PC-9 (cell line): ENCODE data around the gene SYNM. TPM values are rescaled to one million over a fixed set of nuclear protein-coding genes. Genes with fewer than 3 reads are reported as not detected.

Source experiments
- BruUV-seq: library from RNA; stranded (reverse); fragments of 400-500 nt; replicated peaks from 2 replicates; lab custom pipeline; 2021; lab: Mats Ljungman, UMichigan
- CTCF ChIA-PET: fragments of 300-600 bp; sonication (Branson Sonifier 250); formaldehyde crosslinking; loops from one replicate; lab custom pipeline; 2022; ENCODE audit warnings: antibody characterized with exemption; lab: Charles Lee
- POLR2A ChIA-PET: fragments of 300-600 bp; sonication (Branson Sonifier 250); formaldehyde crosslinking; loops from one replicate; lab custom pipeline; 2022; ENCODE audit warnings: antibody characterized with exemption; ENCODE audit not compliant: unreplicated experiment; lab: Charles Lee
- DNase-seq, 2 experiments: peaks; one replicate each; pipeline versions ENCODE4 v3.0.0 to v3.0.0-alpha.2; 2015 to 2022; ENCODE audit warnings: mixed read lengths in 1 of 2
- H2AFZ ChIP-seq: fragments of 200-600 bp; sonication (generic); 2 replicates; pipeline ENCODE4 v1.8.1; 2017; ENCODE audit warnings: antibody characterized with exemption
- H3F3A ChIP-seq: fragments of 200-600 bp; sonication (generic); 2 replicates; pipeline ENCODE4 v1.8.1; 2017; ENCODE audit warnings: antibody characterized with exemption, mild to moderate bottlenecking, low read depth; ENCODE audit not compliant: insufficient read depth
- H3K27ac ChIP-seq: fragments of 200-600 bp; sonication (generic); 2 replicates; pipeline ENCODE4 v1.6.1; 2016; ENCODE audit warnings: mixed run types
- H3K27me3 ChIP-seq: fragments of 200-600 bp; sonication (generic); 2 replicates; pipeline ENCODE4 v1.6.1; 2016; ENCODE audit warnings: low read depth, mixed run types; ENCODE audit not compliant: insufficient read depth
- H3K36me3 ChIP-seq: fragments of 200-600 bp; sonication (generic); 2 replicates; pipeline ENCODE4 v1.6.1; 2016; ENCODE audit warnings: low read depth, mixed run types
- H3K4me1 ChIP-seq: fragments of 200-600 bp; sonication (generic); replicated peaks from 2 replicates; pipeline ENCODE4 v1.6.1; 2016; ENCODE audit warnings: mixed run types; ENCODE audit not compliant: insufficient read depth
- H3K4me2 ChIP-seq: fragments of 200-600 bp; sonication (generic); 2 replicates; pipeline ENCODE4 v1.6.1; 2017; ENCODE audit warnings: mixed run types
- H3K4me3 ChIP-seq: fragments of 200-600 bp; sonication (generic); 2 replicates; pipeline ENCODE4 v1.6.1; 2016; ENCODE audit warnings: mixed run types
- H3K79me2 ChIP-seq: fragments of 200-600 bp; sonication (generic); 2 replicates; pipeline ENCODE4 v1.6.1; 2017; ENCODE audit warnings: low read depth, mixed run types
- H3K9me2 ChIP-seq: fragments of 200-600 bp; sonication (generic); 2 replicates; pipeline ENCODE4 v1.8.1; 2017; ENCODE audit warnings: mild to moderate bottlenecking; ENCODE audit not compliant: insufficient read depth
- H3K9me3 ChIP-seq: fragments of 200-600 bp; sonication (generic); 2 replicates; pipeline ENCODE4 v1.8.1; 2016; ENCODE audit warnings: low read depth; ENCODE audit not compliant: insufficient read depth
- H4K20me1 ChIP-seq: fragments of 200-600 bp; sonication (generic); 2 replicates; pipeline ENCODE4 v1.8.1; 2017; ENCODE audit not compliant: insufficient read depth
- CTCF ChIP-seq: fragments of 200-600 bp; sonication (generic); conservative IDR thresholded peaks from 2 replicates; pipeline ENCODE4 v1.6.1; 2017; ENCODE audit warnings: mixed run types, antibody characterized with exemption, mild to moderate bottlenecking, moderate library complexity
- EZH2 ChIP-seq: fragments of 200-600 bp; sonication (generic); IDR thresholded peaks from 2 replicates; pipeline ENCODE4 v1.8.0; 2017; ENCODE audit warnings: antibody characterized with exemption, low read depth
- intact Hi-C: fragments of 100-400 bp; cut with micrococcal nuclease; formaldehyde crosslinking; loops from one replicate; pipeline ENCODE4 v1.10.0; 2022; ENCODE audit not compliant: unreplicated experiment
- total RNA-seq: library from RNA; stranded (reverse); gene quantifications from 2 replicates; pipeline ENCODE4 v1.2.3, GENCODE V29; 2021

SYNM gene
- total RNA-seq, 1 experiment from 2014 or later: 2.4 TPM

- no peak for TF ChIP-seq CTCF
- no peak for TF ChIP-seq EZH2
- no peak overlapping the region for H3K4me2 ChIP-seq
- CTCF ChIA-PET: interaction anchor here (0.5 to 0.6 kb wide), 2 partner anchors 189 to 266 kb away, joined by 3 read pairs; no protein-coding TSS in a partner anchor
- H3F3A ChIP-seq: no peaks in the 10 kb centered on the region
- DNase-seq: no peak
- intact Hi-C loops: loop anchor here (5.0 kb wide), 2 partner anchors 150 to 615 kb away; no protein-coding TSS in a partner anchor
- no peak overlapping the region for H2AFZ ChIP-seq
- H3K36me3 ChIP-seq: no peaks in the 10 kb centered on the region
- POLR2A ChIA-PET: interaction anchor here (0.6 kb wide), 1 partner anchor 615 kb away, joined by 3 read pairs; no protein-coding TSS in a partner anchor
- H3K9me2 ChIP-seq: no peaks in the 10 kb centered on the region
- H3K4me1 ChIP-seq: no peaks in the 10 kb centered on the region; the same call in 1 of the 2 replicates
- no TSS peak for BruUV-seq
- no peaks in the 10 kb centered on the region for H3K79me2 ChIP-seq
- no peak overlapping the region for H3K4me3 ChIP-seq
- no peaks in the 10 kb centered on the region for H4K20me1 ChIP-seq
- H3K9me3 ChIP-seq: no peaks in the 10 kb centered on the region
- H3K27ac ChIP-seq: no peak overlapping the region
- H3K27me3 ChIP-seq: 0 out of 2 replicates have a peak, but pooled peaks cover 12% of the 10 kb centered on the region
Measured at GRCh38 chr15:99057020-99057419, 47.9 kb upstream of the SYNM start.

- H3K9me2 ChIP-seq: no peaks in the 10 kb centered on the region
- H3K9me3 ChIP-seq: no peaks in the 10 kb centered on the region
- H3K4me3 ChIP-seq: no peak overlapping the region
- intact Hi-C loops: loop anchor here (2.0 to 5.0 kb wide), 4 partner anchors 151 to 616 kb away; partner anchors contain the start of gene IGF1R
- no peak overlapping the region for H3K4me2 ChIP-seq
- TF ChIP-seq EZH2: no peak
- no peak for TF ChIP-seq CTCF
- no peak overlapping the region for H2AFZ ChIP-seq
- no peak overlapping the region for H3K27ac ChIP-seq
- no peaks in the 10 kb centered on the region; the same call in 1 of the 2 replicates for H3K4me1 ChIP-seq
- POLR2A ChIA-PET: interaction anchor here (0.6 kb wide), 1 partner anchor 616 kb away, joined by 3 read pairs; no protein-coding TSS in a partner anchor
- no peaks in the 10 kb centered on the region for H3K79me2 ChIP-seq
- no peak for DNase-seq
- H4K20me1 ChIP-seq: no peaks in the 10 kb centered on the region
- peaks cover 18% of the 10 kb centered on the region for H3K27me3 ChIP-seq
- no TSS peak for BruUV-seq
- CTCF ChIA-PET: interaction anchor here (0.5 to 0.6 kb wide), 3 partner anchors 184 to 223 kb away, joined by 3 to 6 read pairs (median 3); no protein-coding TSS in a partner anchor
- H3K36me3 ChIP-seq: no peaks in the 10 kb centered on the region
- no peaks in the 10 kb centered on the region for H3F3A ChIP-seq
Measured at GRCh38 chr15:99057697-99058420, 47.0 kb upstream of the SYNM start.

- no peak overlapping the region for H3K27ac ChIP-seq
- peaks cover 23% of the 10 kb centered on the region for H3K27me3 ChIP-seq
- peak overlapping the region; percentile 71 for H3K4me2 ChIP-seq
- TF ChIP-seq EZH2 (no peak), CTCF (no peak)
- ChIA-PET POLR2A (no interaction called here), CTCF (interaction anchor here (0.6 to 0.7 kb wide), 2 partner anchors 22 to 1194 kb away, joined by 3 read pairs; no protein-coding TSS in a partner anchor)
- peak in 1 of 2 experiments; percentile 8 for DNase-seq
- no peaks in the 10 kb centered on the region for H3K9me3 ChIP-seq
- no peaks in the 10 kb centered on the region for H3K79me2 ChIP-seq
- H3K36me3 ChIP-seq: no peaks in the 10 kb centered on the region
- intact Hi-C loops: loop anchor here (2.0 to 5.0 kb wide), 4 partner anchors 151 to 616 kb away; partner anchors contain the start of gene IGF1R
- H2AFZ ChIP-seq: peak overlapping the region; percentile 69; the same call in 1 of the 2 replicates
- no peaks in the 10 kb centered on the region; the same call in 1 of the 2 replicates for H3K4me1 ChIP-seq
- H3K4me3 ChIP-seq: no peak overlapping the region; the same call in 1 of the 2 replicates
- H3F3A ChIP-seq: no peaks in the 10 kb centered on the region
- H3K9me2 ChIP-seq: no peaks in the 10 kb centered on the region
- no peaks in the 10 kb centered on the region for H4K20me1 ChIP-seq
- no TSS peak for BruUV-seq
Measured at GRCh38 chr15:99058421-99058870, 46.4 kb upstream of the SYNM start.
